PC-9 (cell line): ENCODE measurements around the gene MPP3. TPM values are rescaled to one million over a fixed set of nuclear protein-coding genes. Genes with fewer than 3 reads are reported as not detected.

Experiments
- BruUV-seq: library from RNA; stranded (reverse); fragments of 400-500 nt; replicated peaks from 2 replicates; lab custom pipeline; 2021; lab: Mats Ljungman, UMichigan
- CTCF ChIA-PET: fragments of 300-600 bp; sonication (Branson Sonifier 250); formaldehyde crosslinking; loops from one replicate; lab custom pipeline; 2022; ENCODE audit warnings: antibody characterized with exemption; lab: Charles Lee
- POLR2A ChIA-PET: fragments of 300-600 bp; sonication (Branson Sonifier 250); formaldehyde crosslinking; loops from one replicate; lab custom pipeline; 2022; ENCODE audit warnings: antibody characterized with exemption; ENCODE audit not compliant: unreplicated experiment; lab: Charles Lee
- DNase-seq, 2 experiments: peaks; one replicate each; pipeline versions ENCODE4 v3.0.0 to v3.0.0-alpha.2; 2015 to 2022; ENCODE audit warnings: mixed read lengths in 1 of 2
- H2AFZ ChIP-seq: fragments of 200-600 bp; sonication (generic); 2 replicates; pipeline ENCODE4 v1.8.1; 2017; ENCODE audit warnings: antibody characterized with exemption
- H3F3A ChIP-seq: fragments of 200-600 bp; sonication (generic); 2 replicates; pipeline ENCODE4 v1.8.1; 2017; ENCODE audit warnings: antibody characterized with exemption, mild to moderate bottlenecking, low read depth; ENCODE audit not compliant: insufficient read depth
- H3K27ac ChIP-seq: fragments of 200-600 bp; sonication (generic); 2 replicates; pipeline ENCODE4 v1.6.1; 2016; ENCODE audit warnings: mixed run types
- H3K27me3 ChIP-seq: fragments of 200-600 bp; sonication (generic); 2 replicates; pipeline ENCODE4 v1.6.1; 2016; ENCODE audit warnings: low read depth, mixed run types; ENCODE audit not compliant: insufficient read depth
- H3K36me3 ChIP-seq: fragments of 200-600 bp; sonication (generic); 2 replicates; pipeline ENCODE4 v1.6.1; 2016; ENCODE audit warnings: low read depth, mixed run types
- H3K4me1 ChIP-seq: fragments of 200-600 bp; sonication (generic); replicated peaks from 2 replicates; pipeline ENCODE4 v1.6.1; 2016; ENCODE audit warnings: mixed run types; ENCODE audit not compliant: insufficient read depth
- H3K4me2 ChIP-seq: fragments of 200-600 bp; sonication (generic); 2 replicates; pipeline ENCODE4 v1.6.1; 2017; ENCODE audit warnings: mixed run types
- H3K4me3 ChIP-seq: fragments of 200-600 bp; sonication (generic); 2 replicates; pipeline ENCODE4 v1.6.1; 2016; ENCODE audit warnings: mixed run types
- H3K79me2 ChIP-seq: fragments of 200-600 bp; sonication (generic); 2 replicates; pipeline ENCODE4 v1.6.1; 2017; ENCODE audit warnings: low read depth, mixed run types
- H3K9me2 ChIP-seq: fragments of 200-600 bp; sonication (generic); 2 replicates; pipeline ENCODE4 v1.8.1; 2017; ENCODE audit warnings: mild to moderate bottlenecking; ENCODE audit not compliant: insufficient read depth
- H3K9me3 ChIP-seq: fragments of 200-600 bp; sonication (generic); 2 replicates; pipeline ENCODE4 v1.8.1; 2016; ENCODE audit warnings: low read depth; ENCODE audit not compliant: insufficient read depth
- H4K20me1 ChIP-seq: fragments of 200-600 bp; sonication (generic); 2 replicates; pipeline ENCODE4 v1.8.1; 2017; ENCODE audit not compliant: insufficient read depth
- EZH2 ChIP-seq: fragments of 200-600 bp; sonication (generic); IDR thresholded peaks from 2 replicates; pipeline ENCODE4 v1.8.0; 2017; ENCODE audit warnings: antibody characterized with exemption, low read depth
- intact Hi-C: fragments of 100-400 bp; cut with micrococcal nuclease; formaldehyde crosslinking; loops from one replicate; pipeline ENCODE4 v1.10.0; 2022; ENCODE audit not compliant: unreplicated experiment
- total RNA-seq: library from RNA; stranded (reverse); gene quantifications from 2 replicates; pipeline ENCODE4 v1.2.3, GENCODE V29; 2021
- TF ChIP-seq, protein P1 (sequence below): fragments of 200-600 bp; sonication (generic); conservative IDR thresholded peaks from 2 replicates; pipeline ENCODE4 v1.6.1; 2017; ENCODE audit warnings: mixed run types, antibody characterized with exemption, mild to moderate bottlenecking, moderate library complexity

MPP3 gene
- total RNA-seq, 1 experiment from 2014 or later: 17.4 TPM

- no peaks in the 10 kb centered on the region for H3K36me3 ChIP-seq
- H3K27ac ChIP-seq: no peak overlapping the region
- no peaks in the 10 kb centered on the region for H4K20me1 ChIP-seq
- POLR2A ChIA-PET: no interaction called here
- intact Hi-C loops: loop anchor here (1.0 to 2.0 kb wide), 2 partner anchors 117 to 164 kb away; no protein-coding TSS in a partner anchor
- no peak for DNase-seq
- H3K9me3 ChIP-seq: no peaks in the 10 kb centered on the region
- no peak overlapping the region for H3K4me3 ChIP-seq
- CTCF ChIA-PET: interaction anchor here (0.6 to 1.0 kb wide), 6 partner anchors 21 to 622 kb away, joined by 3 to 4 read pairs (median 4); no protein-coding TSS in a partner anchor
- no peak overlapping the region for H2AFZ ChIP-seq
- H3K4me2 ChIP-seq: no peak overlapping the region
- peaks cover under 1% of the 10 kb centered on the region; the same call in 1 of the 2 replicates for H3K4me1 ChIP-seq
- BruUV-seq: no TSS peak
- H3K27me3 ChIP-seq: no peaks in the 10 kb centered on the region
- TF ChIP-seq EZH2: no peak
- TF ChIP-seq, protein P1, sequence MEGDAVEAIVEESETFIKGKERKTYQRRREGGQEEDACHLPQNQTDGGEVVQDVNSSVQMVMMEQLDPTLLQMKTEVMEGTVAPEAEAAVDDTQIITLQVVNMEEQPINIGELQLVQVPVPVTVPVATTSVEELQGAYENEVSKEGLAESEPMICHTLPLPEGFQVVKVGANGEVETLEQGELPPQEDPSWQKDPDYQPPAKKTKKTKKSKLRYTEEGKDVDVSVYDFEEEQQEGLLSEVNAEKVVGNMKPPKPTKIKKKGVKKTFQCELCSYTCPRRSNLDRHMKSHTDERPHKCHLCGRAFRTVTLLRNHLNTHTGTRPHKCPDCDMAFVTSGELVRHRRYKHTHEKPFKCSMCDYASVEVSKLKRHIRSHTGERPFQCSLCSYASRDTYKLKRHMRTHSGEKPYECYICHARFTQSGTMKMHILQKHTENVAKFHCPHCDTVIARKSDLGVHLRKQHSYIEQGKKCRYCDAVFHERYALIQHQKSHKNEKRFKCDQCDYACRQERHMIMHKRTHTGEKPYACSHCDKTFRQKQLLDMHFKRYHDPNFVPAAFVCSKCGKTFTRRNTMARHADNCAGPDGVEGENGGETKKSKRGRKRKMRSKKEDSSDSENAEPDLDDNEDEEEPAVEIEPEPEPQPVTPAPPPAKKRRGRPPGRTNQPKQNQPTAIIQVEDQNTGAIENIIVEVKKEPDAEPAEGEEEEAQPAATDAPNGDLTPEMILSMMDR: no peak
- H3K79me2 ChIP-seq: no peaks in the 10 kb centered on the region
- no peaks in the 10 kb centered on the region for H3F3A ChIP-seq
- no peaks in the 10 kb centered on the region for H3K9me2 ChIP-seq
Measured at GRCh38 chr17:43877451-43878155, 44.7 kb upstream of the MPP3 start.

- no peaks in the 10 kb centered on the region for H3K9me3 ChIP-seq
- no TSS peak for BruUV-seq
- no peak overlapping the region for H3K4me2 ChIP-seq
- H3K27me3 ChIP-seq: no peaks in the 10 kb centered on the region
- DNase-seq: no peak
- no peaks in the 10 kb centered on the region for H3K9me2 ChIP-seq
- H3K4me1 ChIP-seq: peaks cover 6% of the 10 kb centered on the region
- no peaks in the 10 kb centered on the region for H3F3A ChIP-seq
- ChIA-PET CTCF (interaction anchor here (0.6 kb wide), 1 partner anchor 22 kb away, joined by 3 read pairs; no protein-coding TSS in a partner anchor), POLR2A (no interaction called here)
- no peak overlapping the region for H3K4me3 ChIP-seq
- TF ChIP-seq EZH2: no peak
- TF ChIP-seq, protein P1: no peak
- no peaks in the 10 kb centered on the region for H3K79me2 ChIP-seq
- H2AFZ ChIP-seq: no peak overlapping the region
- intact Hi-C loops: no loop called here
- H3K36me3 ChIP-seq: no peaks in the 10 kb centered on the region
- no peak overlapping the region for H3K27ac ChIP-seq
- H4K20me1 ChIP-seq: no peaks in the 10 kb centered on the region
Measured at GRCh38 chr17:43877031-43877430, 44.1 kb upstream of the MPP3 start.

DNA sequence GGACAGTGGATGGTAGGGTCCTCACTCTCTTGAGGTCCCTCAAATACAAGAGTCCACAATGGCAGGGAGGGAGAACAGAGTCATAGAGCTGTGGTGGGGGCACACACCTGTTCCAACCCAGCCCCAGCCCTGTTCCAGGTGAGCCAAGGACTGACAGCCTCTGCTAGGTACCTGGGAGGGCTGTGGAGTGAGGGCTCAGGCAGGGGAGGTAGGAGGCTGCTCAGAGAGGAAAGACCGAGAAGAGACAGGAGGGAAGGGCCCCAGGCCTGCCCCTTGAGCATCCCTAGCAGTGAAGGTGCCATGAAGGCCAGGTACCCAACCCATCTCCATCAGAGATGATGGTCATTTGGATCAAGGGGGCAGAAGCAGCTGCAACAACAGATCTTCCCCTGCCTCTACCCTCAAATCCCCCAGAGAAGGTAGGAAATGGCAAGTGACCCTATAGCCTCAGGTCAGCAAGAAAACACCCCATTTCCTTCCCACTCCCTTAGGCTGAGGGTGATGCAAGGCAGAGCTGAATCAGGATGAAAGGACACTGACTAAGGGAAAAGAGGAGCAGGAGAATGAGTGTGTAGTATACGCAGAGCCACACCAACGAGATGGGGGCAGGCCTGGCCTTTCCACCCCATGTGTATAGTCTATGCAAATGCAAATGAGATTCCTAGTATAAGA is 42.7 kb upstream of the MPP3 start:
- ChIA-PET POLR2A (no interaction called here), CTCF (no interaction called here)
- H4K20me1 ChIP-seq: no peaks in the 10 kb centered on the region
- BruUV-seq: TSS peak; percentile 93
- H3K4me3 ChIP-seq: no peak overlapping the region
- H3K79me2 ChIP-seq: no peaks in the 10 kb centered on the region
- DNase-seq: no peak
- intact Hi-C loops: no loop called here
- H3K36me3 ChIP-seq: no peaks in the 10 kb centered on the region
- no peaks in the 10 kb centered on the region for H3K9me3 ChIP-seq
- no peaks in the 10 kb centered on the region for H3K9me2 ChIP-seq
- no peak overlapping the region for H3K27ac ChIP-seq
- peaks cover 15% of the 10 kb centered on the region for H3K4me1 ChIP-seq
- no peak overlapping the region for H3K4me2 ChIP-seq
- no peak overlapping the region for H2AFZ ChIP-seq
- peaks cover 1% of the 10 kb centered on the region; the same call in 1 of the 2 replicates for H3K27me3 ChIP-seq
- H3F3A ChIP-seq: no peaks in the 10 kb centered on the region
- TF ChIP-seq EZH2: no peak
- TF ChIP-seq, protein P1: no peak
